Endothelial cell of umbilical vein (primary cell): ENCODE results near the gene DYRK3. TPM values are rescaled to one million over a fixed set of nuclear protein-coding genes. Genes with fewer than 3 reads are reported as not detected.

Experiments used
- BruUV-seq: library from RNA; stranded (reverse); fragments of 400-500 nt; replicated peaks from 2 replicates; lab custom pipeline; 2021; lab: Mats Ljungman, UMichigan
- CTCF ChIA-PET: fragments of 300-600, 350-600 bp; sonication (Branson Sonifier 250); formaldehyde crosslinking; loops from one replicate; lab custom pipeline; 2021; ENCODE audit warnings: antibody characterized with exemption, inconsistent platforms; lab: Charles Lee
- POLR2A ChIA-PET: fragments of 300-600, 350-600 bp; sonication (Branson Sonifier 250); formaldehyde crosslinking; loops from one replicate; lab custom pipeline; 2021; ENCODE audit warnings: antibody characterized with exemption, inconsistent platforms; lab: Charles Lee
- DNase-seq: peaks from one replicate; pipeline ENCODE4 v3.0.0-alpha.2; 2011; ENCODE audit warnings: low read depth, low spot score
- FAIRE-seq: peaks from 2 replicates; lab custom pipeline; 2011; peaks lifted over from hg19 to GRCh38; lab: Jason Lieb, UNC
- H2AFZ ChIP-seq: 2 replicates; pipeline ENCODE4 v1.6.0; 2012; ENCODE audit warnings: low read depth, low read length, control low read depth, inconsistent platforms
- H3K27ac ChIP-seq: 2 replicates; pipeline ENCODE4 v1.5.1; 2011; ENCODE audit warnings: low read depth, mild to moderate bottlenecking, control low read depth, low read length, moderate library complexity; ENCODE audit not compliant: insufficient read depth
- H3K27me3 ChIP-seq, 2 experiments: 2 replicates each; pipeline versions ENCODE4 v1.6.0 to v1.6.1; 2011; ENCODE audit warnings: low read length in 2 of 2, mixed read lengths in 1 of 2; ENCODE audit not compliant: control insufficient read depth in 2 of 2, insufficient read depth in 2 of 2
- H3K36me3 ChIP-seq, 2 experiments: 2 replicates in 1 of 2; 3 replicates in 1 of 2; pipeline ENCODE4 v1.5.1; 2011; ENCODE audit warnings: low read length in 2 of 2, mild to moderate bottlenecking in 1 of 2, moderate library complexity in 1 of 2; ENCODE audit not compliant: control insufficient read depth in 2 of 2, insufficient read depth in 2 of 2; ENCODE audit errors: extremely low read depth in 1 of 2
- H3K4me1 ChIP-seq: 3 replicates; pipeline ENCODE4 v1.5.1; 2011; ENCODE audit warnings: mild to moderate bottlenecking, low read length; ENCODE audit not compliant: control insufficient read depth, insufficient read depth; ENCODE audit errors: extremely low read depth
- H3K4me2 ChIP-seq: 2 replicates; pipeline ENCODE4 v1.6.1; 2011; ENCODE audit warnings: low read length, control low read depth, mixed read lengths; ENCODE audit not compliant: insufficient read depth
- H3K4me3 ChIP-seq, 3 experiments: fragments of 200-600 bp in 1 of 3; sonication (generic), shearing (Covaris generic) in 1 of 3; replicated peaks in 1 of 3; 2 replicates each; pipeline ENCODE4 v1.5.1; 2011 to 2016; ENCODE audit warnings: control low read depth in 3 of 3, low read length in 3 of 3, mild to moderate bottlenecking in 2 of 3, inconsistent platforms in 1 of 3, low read depth in 1 of 3, moderate library complexity in 1 of 3; ENCODE audit not compliant: insufficient read depth in 1 of 3
- H3K79me2 ChIP-seq: 2 replicates; pipeline ENCODE4 v1.6.0; 2012; ENCODE audit warnings: low read length, inconsistent platforms; ENCODE audit not compliant: control insufficient read depth, insufficient read depth
- H3K9ac ChIP-seq: replicated peaks from 2 replicates; pipeline ENCODE3; 2011; ENCODE audit warnings: low read length, control low read depth; ENCODE audit not compliant: insufficient read depth; ENCODE audit errors: extremely low read depth
- H3K9me1 ChIP-seq: replicated peaks from 3 replicates; pipeline ENCODE4 v1.6.0; 2011; ENCODE audit warnings: mild to moderate bottlenecking, low read length; ENCODE audit not compliant: control insufficient read depth, insufficient read depth; ENCODE audit errors: extremely low read depth
- H3K9me3 ChIP-seq: replicated peaks from 2 replicates; pipeline ENCODE4 v1.5.1; 2012; ENCODE audit warnings: low read length, inconsistent platforms; ENCODE audit not compliant: control insufficient read depth, insufficient read depth
- H4K20me1 ChIP-seq: replicated peaks from 2 replicates; pipeline ENCODE3; 2011; ENCODE audit warnings: mild to moderate bottlenecking, low read length; ENCODE audit not compliant: control insufficient read depth, insufficient read depth; ENCODE audit errors: extremely low read depth
- FOS ChIP-seq: IDR thresholded peaks from 2 replicates; pipeline ENCODE4 v1.6.1; 2011; ENCODE audit warnings: mild to moderate bottlenecking, low read length, moderate library complexity, borderline replicate concordance; ENCODE audit not compliant: insufficient read depth
- GATA2 ChIP-seq: IDR thresholded peaks from 2 replicates; pipeline ENCODE4 v1.7.0; 2011; ENCODE audit warnings: low read depth, mild to moderate bottlenecking, moderate library complexity, mixed read lengths, low read length; ENCODE audit not compliant: insufficient read length, insufficient read depth
- JUN ChIP-seq: IDR thresholded peaks from 2 replicates; pipeline ENCODE4 v1.6.1; 2011; ENCODE audit warnings: borderline replicate concordance, low read depth; ENCODE audit not compliant: insufficient read length, insufficient read depth
- MYC ChIP-seq: IDR thresholded peaks from one replicate; pipeline ENCODE4 v1.6.1; 2011; ENCODE audit warnings: mild to moderate bottlenecking, low read depth, low read length
- POLR2A ChIP-seq: IDR thresholded peaks from 2 replicates; pipeline ENCODE4 v1.6.1; 2012; ENCODE audit warnings: low read depth, mild to moderate bottlenecking, control low read depth, low read length
- POLR2AphosphoS5 ChIP-seq: IDR thresholded peaks from 2 replicates; pipeline ENCODE4 v1.6.1; 2012; ENCODE audit warnings: low read depth, mild to moderate bottlenecking, control low read depth, low read length, moderate library complexity; ENCODE audit not compliant: insufficient read depth
- dilution Hi-C: fragments of 300-500 bp; cut with MboI; formaldehyde crosslinking; loops from one replicate; pipeline ENCODE4 v1.15.0; 2019; ENCODE audit warnings: low sequenced_read_pairs; ENCODE audit not compliant: extremely low pct_ligation_motif_present
- intact Hi-C: fragments of 100-400 bp; cut with micrococcal nuclease; formaldehyde crosslinking; loops from one replicate; pipeline ENCODE4 v1.10.0; 2022
- polyA plus RNA-seq, 4 experiments: library from polyadenylated mRNA; depleted of rRNA in 3 of 4; stranded (reverse) in 3 of 4; unstranded in 1 of 4; fragments of >200 nt; gene quantifications; 2 replicates each; pipeline versions ENCODE4 v1.2.1 to v1.2.3, GENCODE V29; 2011 to 2012; ENCODE audit warnings: missing spikeins in 1 of 4
- total RNA-seq: library from RNA; stranded (reverse); gene quantifications from 2 replicates; pipeline ENCODE4 v1.2.3, GENCODE V29; 2021
- TF ChIP-seq, protein P1 (sequence below), 2 donors: IDR thresholded peaks; 1 replicate in 1 of 2; 2 replicates in 1 of 2; pipeline ENCODE4 v1.5.1; 2011; ENCODE audit warnings: low read length in 2 of 2, mild to moderate bottlenecking in 2 of 2, moderate library complexity in 2 of 2, control low read depth in 1 of 2, inconsistent platforms in 1 of 2, low read depth in 1 of 2; ENCODE audit not compliant: insufficient read depth in 1 of 2; ENCODE audit errors: extremely low read depth in 1 of 2
- TF ChIP-seq, protein P2 (sequence below): IDR thresholded peaks from 2 replicates; pipeline ENCODE4 v1.6.1; 2011; ENCODE audit not compliant: insufficient read depth, insufficient read length

The DYRK3 gene
- total and polyA plus RNA-seq, 2 donors (not counting 3 experiments of a cell fraction or from before 2014, with no cell fraction given), result 3.4 to 7.4 TPM

DNA sequence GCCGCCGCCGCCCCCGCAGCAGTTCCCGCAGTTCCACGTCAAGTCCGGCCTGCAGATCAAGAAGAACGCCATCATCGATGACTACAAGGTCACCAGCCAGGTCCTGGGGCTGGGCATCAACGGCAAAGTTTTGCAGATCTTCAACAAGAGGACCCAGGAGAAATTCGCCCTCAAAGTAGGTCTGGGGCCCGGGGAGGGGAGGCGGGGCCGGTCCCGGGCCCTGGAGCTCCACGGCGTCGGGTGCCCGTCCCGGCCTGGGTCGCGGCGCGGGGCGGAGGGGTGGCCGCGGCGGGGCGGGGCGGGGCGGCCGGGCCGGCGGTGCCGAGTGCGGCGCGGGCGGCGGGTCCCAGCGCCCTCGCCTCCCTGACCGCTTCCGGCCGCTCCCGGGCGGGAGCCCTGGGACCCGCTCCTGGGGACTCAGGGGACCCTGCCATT, 50.0 kb downstream of the DYRK3 start:
- H3K9ac ChIP-seq, result peak overlapping the region; percentile 94
- dilution Hi-C loops, result no loop called here

More for the DNA sequence above, 50.0 kb downstream of the DYRK3 start:
- Histone ChIP-seq H3K27me3 (peaks cover 30 to 36% of the 10 kb centered on the region in 2 experiments), H3K36me3 (no peaks in the 10 kb centered on the region), H4K20me1 (peaks cover 9% of the 10 kb centered on the region), H2AFZ (peak overlapping the region; percentile 92), H3K9me1 (no peaks in the 10 kb centered on the region), H3K4me1 (peaks cover 28% of the 10 kb centered on the region), H3K79me2 (peaks cover 47% of the 10 kb centered on the region), H3K4me2 (peak overlapping the region; percentile 82), H3K9me3 (no peaks in the 10 kb centered on the region), H3K4me3 (peak overlapping the region; percentile 63 to 94 (median 93)), H3K27ac (peak overlapping the region; percentile 85)
- no TSS peak for BruUV-seq
- FAIRE-seq (no peak), DNase-seq (peak; percentile 22)
- intact Hi-C loops, result no loop called here
- CTCF ChIA-PET, result interaction anchor here (1.0 to 3.6 kb wide), 4 partner anchors 22 to 206 kb away, joined by 3 to 26 read pairs (median 3); no protein-coding TSS in a partner anchor
- POLR2A ChIA-PET, result no interaction called here
- no peak for TF ChIP-seq GATA2
- TF ChIP-seq, protein P1, sequence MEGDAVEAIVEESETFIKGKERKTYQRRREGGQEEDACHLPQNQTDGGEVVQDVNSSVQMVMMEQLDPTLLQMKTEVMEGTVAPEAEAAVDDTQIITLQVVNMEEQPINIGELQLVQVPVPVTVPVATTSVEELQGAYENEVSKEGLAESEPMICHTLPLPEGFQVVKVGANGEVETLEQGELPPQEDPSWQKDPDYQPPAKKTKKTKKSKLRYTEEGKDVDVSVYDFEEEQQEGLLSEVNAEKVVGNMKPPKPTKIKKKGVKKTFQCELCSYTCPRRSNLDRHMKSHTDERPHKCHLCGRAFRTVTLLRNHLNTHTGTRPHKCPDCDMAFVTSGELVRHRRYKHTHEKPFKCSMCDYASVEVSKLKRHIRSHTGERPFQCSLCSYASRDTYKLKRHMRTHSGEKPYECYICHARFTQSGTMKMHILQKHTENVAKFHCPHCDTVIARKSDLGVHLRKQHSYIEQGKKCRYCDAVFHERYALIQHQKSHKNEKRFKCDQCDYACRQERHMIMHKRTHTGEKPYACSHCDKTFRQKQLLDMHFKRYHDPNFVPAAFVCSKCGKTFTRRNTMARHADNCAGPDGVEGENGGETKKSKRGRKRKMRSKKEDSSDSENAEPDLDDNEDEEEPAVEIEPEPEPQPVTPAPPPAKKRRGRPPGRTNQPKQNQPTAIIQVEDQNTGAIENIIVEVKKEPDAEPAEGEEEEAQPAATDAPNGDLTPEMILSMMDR (IDR thresholded peaks at IDR 0.05; ENCODE audit: extremely low read depth in 1 of 2, insufficient read depth in 1 of 2, low read depth in 1 of 2, low read length in 2 of 2), result no peak
- no peak for TF ChIP-seq POLR2A
- TF ChIP-seq JUN, result no peak
- TF ChIP-seq POLR2AphosphoS5, result no peak
- no peak for TF ChIP-seq MYC
- TF ChIP-seq FOS, result no peak
- TF ChIP-seq, protein P2, sequence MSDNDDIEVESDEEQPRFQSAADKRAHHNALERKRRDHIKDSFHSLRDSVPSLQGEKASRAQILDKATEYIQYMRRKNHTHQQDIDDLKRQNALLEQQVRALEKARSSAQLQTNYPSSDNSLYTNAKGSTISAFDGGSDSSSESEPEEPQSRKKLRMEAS, result no peak
